Colonic mucosa (tissue), 4 donors: ENCODE measurements around the gene PRKAG2. TPM values are rescaled to one million over a fixed set of nuclear protein-coding genes. Genes with fewer than 3 reads are reported as not detected.

Experiments
- DNase-seq: peaks from one replicate; pipeline ENCODE4 v3.0.0-alpha.2; 2020
- H3K27ac ChIP-seq: fragments of 200-600 bp; one replicate; pipeline ENCODE4 v1.8.0; 2021
- H3K27me3 ChIP-seq: fragments of 200-600 bp; one replicate; pipeline ENCODE4 v1.8.0; 2021
- H3K36me3 ChIP-seq: fragments of 200-600 bp; one replicate; pipeline ENCODE4 v1.8.0; 2021
- H3K4me1 ChIP-seq: fragments of 200-600 bp; one replicate; pipeline ENCODE4 v1.8.0; 2021; ENCODE audit warnings: mild to moderate bottlenecking
- H3K4me3 ChIP-seq: fragments of 200-600 bp; one replicate; pipeline ENCODE4 v1.8.0; 2021
- H3K9ac ChIP-seq, 2 donors: one replicate each; pipeline ENCODE4 v1.7.0; 2013; ENCODE audit warnings: control low read depth in 2 of 2, low read depth in 2 of 2, low read length in 2 of 2
- H3K9me3 ChIP-seq: fragments of 200-600 bp; one replicate; pipeline ENCODE4 v1.8.0; 2021
- CTCF ChIP-seq: fragments of 200-600 bp; IDR thresholded peaks from one replicate; pipeline ENCODE4 v1.8.0; 2022; ENCODE audit warnings: antibody characterized with exemption, mild to moderate bottlenecking
- intact Hi-C: fragments of 100-400 bp; cut with DNase I; formaldehyde crosslinking; loops from one replicate; pipeline ENCODE4 v1.14.1; 2022
- total RNA-seq, 2 donors: library from RNA; stranded (reverse); fragmentation: NEBNext Ultra II Directional in 1 of 2; extraction: Animal tissue kit (Norgen Biotek cat#: 25700) in 1 of 2; gene quantifications; one replicate each; pipeline ENCODE4 v1.2.1, GENCODE V29; 2021
- donor health status: healthy.
- donor health status: DM: no; HTN: no; CAD: no.
- donor health status: DM: no; HTN: no; CAD: no.

Gene PRKAG2
- total RNA-seq, 2 donors from 2014 or later = 36.3 to 42.0 TPM

- no peaks in the 10 kb centered on the region for H3K36me3 ChIP-seq
Observed at GRCh38 chr7:151694828-151695580, 181.9 kb downstream of the PRKAG2 start.

GRCh38 chr7:151694441-151694827 lies 182.5 kb downstream of the PRKAG2 start:
- no peak overlapping the region for H3K4me3 ChIP-seq
- peak overlapping the region in 1 of 2 donors; percentile 37 for H3K9ac ChIP-seq
- no peak for TF ChIP-seq CTCF
- intact Hi-C loops = no loop called here
- no peaks in the 10 kb centered on the region for H3K9me3 ChIP-seq
- H3K27me3 ChIP-seq = no peaks in the 10 kb centered on the region
- no peaks in the 10 kb centered on the region for H3K36me3 ChIP-seq
- peaks cover 5% of the 10 kb centered on the region for H3K4me1 ChIP-seq
- H3K27ac ChIP-seq = no peak overlapping the region
- no peak for DNase-seq

More at GRCh38 chr7:151694828-151695580, 181.9 kb downstream of the PRKAG2 start:
- intact Hi-C loops = no loop called here
- Histone ChIP-seq H3K27me3 (no peaks in the 10 kb centered on the region), H3K9me3 (no peaks in the 10 kb centered on the region), H3K27ac (peak overlapping the region; percentile 1), H3K4me3 (no peak overlapping the region), H3K9ac (peak overlapping the region in 1 of 2 donors; percentile 37), H3K4me1 (peaks cover 5% of the 10 kb centered on the region)
- DNase-seq = peak; percentile 57
- no peak for TF ChIP-seq CTCF

GRCh38 chr7:151693140-151693539 lies 183.8 kb downstream of the PRKAG2 start:
- H3K9me3 ChIP-seq = no peaks in the 10 kb centered on the region
- intact Hi-C loops = no loop called here
- no peak for TF ChIP-seq CTCF
- H3K27ac ChIP-seq = no peak overlapping the region
- H3K9ac ChIP-seq = no peak overlapping the region
- no peaks in the 10 kb centered on the region for H3K36me3 ChIP-seq
- no peak overlapping the region for H3K4me3 ChIP-seq
- H3K27me3 ChIP-seq = no peaks in the 10 kb centered on the region
- peaks cover 5% of the 10 kb centered on the region for H3K4me1 ChIP-seq
- DNase-seq = no peak

- Histone ChIP-seq H3K4me1 (peaks cover 5% of the 10 kb centered on the region), H3K9me3 (no peaks in the 10 kb centered on the region), H3K9ac (no peak overlapping the region), H3K4me3 (no peak overlapping the region), H3K36me3 (no peaks in the 10 kb centered on the region), H3K27me3 (no peaks in the 10 kb centered on the region), H3K27ac (no peak overlapping the region)
- intact Hi-C loops = no loop called here
- no peak for TF ChIP-seq CTCF
- no peak for DNase-seq
Observed at GRCh38 chr7:151692721-151693120, 184.2 kb downstream of the PRKAG2 start.

- Histone ChIP-seq H3K27ac (no peak overlapping the region), H3K27me3 (no peaks in the 10 kb centered on the region), H3K4me3 (no peak overlapping the region), H3K36me3 (no peaks in the 10 kb centered on the region), H3K9me3 (no peaks in the 10 kb centered on the region), H3K9ac (no peak overlapping the region), H3K4me1 (peaks cover 5% of the 10 kb centered on the region)
- TF ChIP-seq CTCF = no peak
- no peak for DNase-seq
- intact Hi-C loops = no loop called here
Observed at GRCh38 chr7:151691449-151691848, 185.5 kb downstream of the PRKAG2 start.
